ENCODE data around the gene ASB6. TPM values are rescaled to one million over a fixed set of nuclear protein-coding genes. Genes with fewer than 3 reads are reported as not detected.
A peak's percentile ranks its signal among the peaks of the same experiment; 100 is the strongest.

The ASB6 gene
- total RNA-seq, 1 experiment from 2014 or later: 21.0 TPM

- H3K4ac ChIP-seq (ENCODE audit: low read depth, low read length): no peak overlapping the region
- H3K9me3 Mint-ChIP-seq: no peaks in the 10 kb centered on the region
- H3K9me3 ChIP-seq (ENCODE audit: control insufficient read depth, low read depth, low read length): no peaks in the 10 kb centered on the region
- H4K20me1 ChIP-seq (ENCODE audit: control insufficient read depth, insufficient read depth, insufficient read length): no peaks in the 10 kb centered on the region
- H3K9ac ChIP-seq (ENCODE audit: extremely low read depth, insufficient read length, low read length): no peak overlapping the region
- H3K27ac ChIP-seq (ENCODE audit: insufficient read length, low read depth, low read length): no peak overlapping the region
- no peak for DNase-seq
- no peaks in the 10 kb centered on the region; the same call in 1 of the 2 replicates for H3K4me1 ChIP-seq (ENCODE audit: insufficient read depth, low read length)
- no peak overlapping the region for H2AFZ ChIP-seq (ENCODE audit: low read length)
- H4K8ac ChIP-seq (replicated peaks; ENCODE audit: insufficient read length, low read depth, low read length): no peak overlapping the region
- no peak overlapping the region for H3K56ac ChIP-seq (ENCODE audit: insufficient read length, low read depth, low read length)
- H2BK5ac ChIP-seq (ENCODE audit: insufficient read length, low read length): no peak overlapping the region
- peaks cover 3% of the 10 kb centered on the region for H3K23me2 ChIP-seq (ENCODE audit: insufficient read length, low read depth, low read length, poor library complexity, severe bottlenecking)
- H3K4me2 ChIP-seq (ENCODE audit: insufficient read depth, insufficient read length, low read length): no peak overlapping the region
- no peak overlapping the region for H2AK5ac ChIP-seq (ENCODE audit: insufficient read length, low read length)
- H3K79me1 ChIP-seq (ENCODE audit: insufficient read depth, low read depth, low read length, poor library complexity, severe bottlenecking): no peaks in the 10 kb centered on the region
- peaks cover 10 to 12% of the 10 kb centered on the region in 2 experiments for H3K4me1 Mint-ChIP-seq
- H2BK20ac ChIP-seq (ENCODE audit: low read depth, low read length, poor library complexity, severe bottlenecking): no peak overlapping the region
- H2BK12ac ChIP-seq (ENCODE audit: insufficient read length, low read depth, low read length): no peak overlapping the region
- peaks cover 26% of the 10 kb centered on the region for H3K27me3 Mint-ChIP-seq (ENCODE audit: low read depth)
- H3K27me3 ChIP-seq (ENCODE audit: insufficient read depth, low read length): no peaks in the 10 kb centered on the region; the same call in 1 of the 2 replicates
- H3K4me3 Mint-ChIP-seq: peak overlapping the region in 1 of 2 experiments; percentile 38; a peak in 2 of 5 replicates
- no peak overlapping the region for H4K91ac ChIP-seq (ENCODE audit: insufficient read length, low read depth, low read length)
- no peak for TF ChIP-seq CTCF (conservative IDR thresholded peaks at IDR 0.05)
- no CpG with 5 or more reads among the region's 13 CpGs for WGBS (ENCODE audit: extremely low coverage, insufficient read length, low lambda C conversion rate)
- H3T11ph ChIP-seq (ENCODE audit: low read length): no peak overlapping the region
- H3K27ac Mint-ChIP-seq: no peak overlapping the region
- no peak overlapping the region for H2BK120ac ChIP-seq (ENCODE audit: low read depth, low read length, poor library complexity, severe bottlenecking)
- no peaks in the 10 kb centered on the region for H3K79me2 ChIP-seq (ENCODE audit: insufficient read depth, low read length)
- no peak overlapping the region for H3K23ac ChIP-seq (ENCODE audit: insufficient read length, low read depth, low read length)
- H2BK15ac ChIP-seq (ENCODE audit: low read depth, low read length): no peak overlapping the region
- H3K36me3 Mint-ChIP-seq (ENCODE audit: insufficient read depth in 1 of 3, low read depth in 3 of 3): no peaks in the 10 kb centered on the region
- no peak overlapping the region for H4K5ac ChIP-seq (ENCODE audit: insufficient read length, low read depth, low read length)
- H3K18ac ChIP-seq (ENCODE audit: insufficient read length, low read depth, low read length): peak overlapping the region; percentile 34
- H3K14ac ChIP-seq (ENCODE audit: insufficient read depth, low read length): no peak overlapping the region
These were observed 28.0 kb upstream of the ASB6 start for GRCh38 chr9:129669946-129670345.

All from H9 (cell line).